ENCODE results near the gene TNFRSF4.
"Not testable (repeated sequence)": the region's sequence is repeated elsewhere in the genome, so short reads cannot be mapped to it uniquely, and the experiment has no call there.

Gene TNFRSF4

DNA sequence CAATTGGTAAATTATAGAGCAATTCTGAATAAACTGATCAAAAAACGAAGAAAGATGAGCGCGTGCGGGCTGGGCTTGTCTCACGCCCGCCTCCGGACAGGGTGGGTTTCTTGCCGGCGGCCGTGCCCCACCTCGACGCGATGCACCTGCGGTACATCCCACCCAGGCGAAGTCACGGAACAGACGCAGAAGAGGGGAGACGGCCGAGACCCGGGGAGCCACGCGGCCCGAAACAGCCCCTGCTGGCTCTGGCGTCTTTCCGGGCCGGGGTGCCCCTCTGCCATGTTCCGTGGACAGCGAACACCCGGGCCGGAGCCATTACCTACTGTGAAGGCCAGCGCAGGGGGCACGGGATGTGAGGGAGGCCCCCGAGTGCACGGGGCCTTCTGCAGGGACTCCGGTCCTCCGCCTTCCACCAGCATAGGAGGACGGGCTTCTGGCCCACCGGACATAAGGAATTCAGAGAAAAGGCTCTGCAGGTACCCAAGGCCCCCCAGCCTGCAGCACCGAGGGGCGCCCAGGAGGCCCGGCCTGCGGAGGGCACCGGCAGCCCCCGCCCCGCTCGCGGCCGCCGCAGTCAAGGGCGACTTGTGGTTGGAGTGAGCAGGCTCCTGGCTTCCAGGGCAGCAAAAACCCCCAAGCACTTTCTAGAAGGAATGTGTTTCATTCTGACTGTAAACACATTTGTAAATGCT, 40.2 kb upstream of the TNFRSF4 start:
- TF ChIP-seq, protein P1, sequence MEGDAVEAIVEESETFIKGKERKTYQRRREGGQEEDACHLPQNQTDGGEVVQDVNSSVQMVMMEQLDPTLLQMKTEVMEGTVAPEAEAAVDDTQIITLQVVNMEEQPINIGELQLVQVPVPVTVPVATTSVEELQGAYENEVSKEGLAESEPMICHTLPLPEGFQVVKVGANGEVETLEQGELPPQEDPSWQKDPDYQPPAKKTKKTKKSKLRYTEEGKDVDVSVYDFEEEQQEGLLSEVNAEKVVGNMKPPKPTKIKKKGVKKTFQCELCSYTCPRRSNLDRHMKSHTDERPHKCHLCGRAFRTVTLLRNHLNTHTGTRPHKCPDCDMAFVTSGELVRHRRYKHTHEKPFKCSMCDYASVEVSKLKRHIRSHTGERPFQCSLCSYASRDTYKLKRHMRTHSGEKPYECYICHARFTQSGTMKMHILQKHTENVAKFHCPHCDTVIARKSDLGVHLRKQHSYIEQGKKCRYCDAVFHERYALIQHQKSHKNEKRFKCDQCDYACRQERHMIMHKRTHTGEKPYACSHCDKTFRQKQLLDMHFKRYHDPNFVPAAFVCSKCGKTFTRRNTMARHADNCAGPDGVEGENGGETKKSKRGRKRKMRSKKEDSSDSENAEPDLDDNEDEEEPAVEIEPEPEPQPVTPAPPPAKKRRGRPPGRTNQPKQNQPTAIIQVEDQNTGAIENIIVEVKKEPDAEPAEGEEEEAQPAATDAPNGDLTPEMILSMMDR (IDR thresholded peaks at IDR 0.05; ENCODE audit: low read depth, low read length) = no peak
- no peaks in the 10 kb centered on the region for H3K9me3 ChIP-seq
- no peak for DNase-seq
- H3K27me3 ChIP-seq = no peaks in the 10 kb centered on the region
- H3K36me3 ChIP-seq = peaks cover 42% of the 10 kb centered on the region
- H3K4me1 ChIP-seq = no peaks in the 10 kb centered on the region
- no peak overlapping the region for H3K4me3 ChIP-seq (ENCODE audit: low read depth, low read length)

DNA sequence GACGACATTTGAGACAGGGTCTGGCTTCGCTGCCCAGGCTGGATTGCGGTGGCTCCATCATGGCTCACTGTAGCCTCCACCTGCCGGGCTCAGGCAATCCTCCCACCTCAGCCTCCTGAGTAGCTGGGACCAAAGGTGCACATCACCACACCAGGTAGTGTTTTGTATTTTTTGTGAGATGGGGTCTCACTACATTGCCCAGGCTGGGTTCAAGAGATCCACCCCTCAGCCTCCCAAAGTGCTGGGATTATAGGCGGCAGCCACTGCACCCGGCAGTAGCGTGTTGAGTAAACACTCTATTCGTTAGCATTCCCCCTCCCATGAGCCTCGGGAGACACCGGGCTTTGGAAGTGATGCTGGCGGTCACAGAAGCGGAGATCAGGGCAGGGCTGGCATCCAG, 39.4 kb upstream of the TNFRSF4 start:
- H3K27me3 ChIP-seq = no peaks in the 10 kb centered on the region
- H3K4me3 ChIP-seq (ENCODE audit: low read depth, low read length) = no peak overlapping the region
- TF ChIP-seq, protein P1 (IDR thresholded peaks at IDR 0.05; ENCODE audit: low read depth, low read length) = no peak
- DNase-seq = no peak
- no peaks in the 10 kb centered on the region for H3K4me1 ChIP-seq
- H3K9me3 ChIP-seq = no peaks in the 10 kb centered on the region
- peaks cover 42% of the 10 kb centered on the region for H3K36me3 ChIP-seq

DNA sequence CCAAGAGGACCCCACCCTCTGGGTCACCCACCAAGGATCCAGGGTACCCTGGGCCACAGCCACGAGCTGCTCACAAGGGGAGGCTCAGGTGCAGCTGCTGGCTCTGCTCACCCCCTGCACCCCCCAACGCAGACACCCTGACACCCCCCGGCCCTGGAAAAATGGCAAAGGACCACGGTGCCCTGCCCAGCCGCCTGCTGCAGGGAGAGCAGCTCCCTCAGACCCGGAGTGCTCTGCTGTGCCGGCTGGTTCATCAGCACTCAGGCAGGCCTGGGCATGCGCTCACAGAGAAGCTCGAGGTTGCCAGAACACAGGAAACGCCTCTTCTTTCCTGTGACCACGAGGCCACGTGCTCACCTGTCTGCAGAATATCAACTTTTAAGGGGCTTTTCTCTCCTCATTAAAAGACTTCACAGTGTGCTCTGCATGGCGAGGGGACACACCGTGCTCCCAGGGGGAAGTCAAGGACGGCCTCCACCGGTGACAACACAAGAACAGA, 36.9 kb upstream of the TNFRSF4 start:
- H3K27me3 ChIP-seq = peaks cover 20% of the 10 kb centered on the region
- H3K36me3 ChIP-seq = peaks cover 29% of the 10 kb centered on the region
- H3K4me1 ChIP-seq = no peaks in the 10 kb centered on the region
- no peak overlapping the region for H3K4me3 ChIP-seq (ENCODE audit: low read depth, low read length)
- peak; percentile 10 for DNase-seq
- TF ChIP-seq, protein P1 (IDR thresholded peaks at IDR 0.05; ENCODE audit: low read depth, low read length) = no peak
- H3K9me3 ChIP-seq = no peaks in the 10 kb centered on the region

DNA sequence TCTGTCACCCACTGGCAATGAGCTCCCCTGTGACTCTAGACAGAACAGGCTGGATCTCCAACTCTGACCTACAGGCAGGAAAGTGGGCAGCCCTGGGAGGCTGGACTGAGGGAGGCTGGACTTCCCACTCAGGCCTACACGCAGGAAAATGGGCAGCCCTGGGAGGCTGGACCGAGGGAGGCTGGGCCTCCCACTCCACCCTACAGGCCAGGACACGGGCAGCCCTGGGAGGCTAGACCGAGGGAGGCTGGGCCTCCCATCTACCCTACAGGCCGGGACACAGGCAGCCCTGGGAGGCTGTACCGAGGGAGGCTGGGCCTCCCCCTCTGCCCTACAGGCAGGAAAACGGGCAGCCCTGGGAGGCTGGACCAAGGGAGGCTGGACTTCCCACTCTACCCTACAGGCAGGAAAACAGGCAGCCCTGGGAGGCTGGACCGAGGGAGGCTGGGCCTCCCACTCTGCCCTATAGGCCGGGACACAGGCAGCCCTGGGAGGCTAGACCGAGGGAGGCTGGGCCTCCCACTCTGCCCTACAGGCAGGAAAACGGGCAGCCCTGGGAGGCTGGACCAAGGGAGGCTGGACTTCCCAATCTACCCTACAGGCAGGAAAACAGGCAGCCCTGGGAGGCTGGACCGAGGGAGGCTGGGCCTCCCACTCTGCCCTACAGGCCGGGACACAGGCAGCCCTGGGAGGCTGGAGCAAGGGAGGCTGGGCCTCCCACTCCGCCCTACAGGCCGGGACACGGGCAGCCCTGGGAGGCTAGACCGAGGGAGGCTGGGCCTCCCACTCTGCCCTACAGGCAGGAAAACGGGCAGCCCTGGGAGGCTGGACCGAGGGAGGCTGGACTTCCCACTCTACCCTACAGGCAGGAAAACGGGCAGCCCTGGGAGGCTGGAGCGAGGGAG, 34.3 kb upstream of the TNFRSF4 start:
- not testable (repeated sequence) for H3K4me3 ChIP-seq (ENCODE audit: low read depth, low read length); DNase-seq; H3K9me3 ChIP-seq; H3K36me3 ChIP-seq; H3K4me1 ChIP-seq
- peaks cover 36% of the 10 kb centered on the region for H3K27me3 ChIP-seq

GRCh38 chr1:1247341-1247913, 33.5 kb upstream of the TNFRSF4 start:
- TF ChIP-seq, protein P1 (IDR thresholded peaks at IDR 0.05; ENCODE audit: low read depth, low read length) = no peak
- no peak overlapping the region for H3K4me3 ChIP-seq (ENCODE audit: low read depth, low read length)
- no peaks in the 10 kb centered on the region for H3K36me3 ChIP-seq
- H3K4me1 ChIP-seq = no peaks in the 10 kb centered on the region
- DNase-seq = no peak
- peaks cover 41% of the 10 kb centered on the region for H3K27me3 ChIP-seq
- H3K9me3 ChIP-seq = no peaks in the 10 kb centered on the region

DNA sequence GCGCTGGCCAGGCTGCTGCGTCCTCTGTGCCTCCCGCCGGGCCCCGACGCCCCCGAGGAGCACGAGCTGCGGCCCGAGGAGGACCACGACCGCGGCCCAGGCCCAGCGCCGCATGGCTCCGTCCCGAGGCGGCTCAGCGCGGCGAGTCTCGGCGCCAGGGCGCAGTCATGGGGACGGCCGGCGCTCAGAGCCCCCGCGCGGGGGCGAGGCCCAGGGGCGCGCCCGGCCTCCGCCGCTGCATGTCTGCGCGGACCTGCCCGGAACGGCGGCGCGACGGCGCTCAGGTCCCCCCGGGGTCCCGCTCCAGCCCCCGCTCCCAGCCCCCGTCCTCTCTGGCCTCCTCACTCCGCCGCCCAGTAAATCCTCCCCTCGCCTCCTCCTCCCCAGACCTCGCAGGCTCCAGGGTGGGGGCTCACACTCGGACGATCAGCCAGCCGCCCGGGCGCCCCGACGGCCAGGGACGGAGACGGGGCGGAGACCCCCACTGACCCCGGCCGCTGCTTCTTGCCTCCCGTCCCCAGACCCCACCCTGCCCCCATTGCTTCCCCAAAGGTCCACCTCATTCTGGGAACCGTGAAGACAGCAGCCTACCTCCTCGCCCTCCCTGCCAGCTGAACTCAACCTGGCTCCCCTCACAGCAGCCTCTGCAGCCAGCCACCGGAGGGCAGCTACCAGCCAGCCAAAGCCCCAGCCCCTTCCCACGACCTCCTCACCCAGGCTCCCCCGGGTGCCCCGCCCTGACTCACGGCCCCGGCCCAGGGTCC, 32.8 kb upstream of the TNFRSF4 start, which contains the start of gene C1QTNF12:
Gene C1QTNF12, minus strand, starts transcription at position 146 of the 764 bp plus-strand sequence. Its CDS starts 32 bp downstream, at position 114.
- Histone ChIP-seq H3K9me3 (no peaks in the 10 kb centered on the region), H3K4me1 (no peaks in the 10 kb centered on the region), H3K27me3 (peaks cover 46% of the 10 kb centered on the region), H3K36me3 (no peaks in the 10 kb centered on the region), H3K4me3 (ENCODE audit: low read depth, low read length) (no peak within 1 kb of the TSS)
- TF ChIP-seq, protein P1 (IDR thresholded peaks at IDR 0.05; ENCODE audit: low read depth, low read length) = 0 out of 2 replicates have a peak, but pooled peaks have one; percentile 8
- DNase-seq = no peak
